ENCODE data around the gene S100A3. TPM values are rescaled to one million over a fixed set of nuclear protein-coding genes. Genes with fewer than 3 reads are reported as not detected.
A peak's percentile ranks its signal among the peaks of the same experiment; 100 is the strongest.

Gene S100A3
- total RNA-seq, 1 experiment from 2014 or later = 5.8 TPM

DNA sequence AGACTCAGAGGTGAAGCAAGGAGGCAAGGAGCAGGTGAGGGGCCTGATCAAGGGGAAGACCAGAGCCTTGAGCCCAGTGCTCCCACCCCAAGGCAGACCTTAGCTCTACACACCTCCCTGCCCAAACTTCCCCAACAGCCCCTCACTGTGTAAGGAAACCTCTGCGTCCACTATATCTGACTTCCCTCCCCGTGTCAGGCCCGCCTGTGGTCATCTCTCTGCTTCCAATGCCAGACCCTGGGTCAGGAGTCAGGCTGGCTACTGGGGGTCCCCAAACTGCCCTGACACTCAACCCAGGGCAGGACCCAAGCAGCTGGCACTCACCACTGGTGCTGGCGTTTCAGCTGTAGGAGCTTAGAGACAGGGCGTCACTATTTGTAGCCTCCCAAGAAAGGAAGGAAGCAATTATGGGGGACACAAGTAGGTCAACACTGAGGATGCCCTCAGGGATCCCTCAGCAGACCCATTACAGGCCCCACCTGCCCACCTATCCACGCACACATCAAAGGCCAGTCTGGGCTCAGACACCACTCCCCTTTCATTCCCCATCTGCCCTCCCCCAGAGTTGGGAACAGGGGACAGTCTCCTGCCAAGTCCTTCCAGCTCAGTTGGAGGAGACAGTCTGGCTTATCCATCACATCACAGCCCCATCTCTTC is 811 bp upstream of the S100A3 start:
- no peak for DNase-seq (ENCODE audit: low read depth)

DNA sequence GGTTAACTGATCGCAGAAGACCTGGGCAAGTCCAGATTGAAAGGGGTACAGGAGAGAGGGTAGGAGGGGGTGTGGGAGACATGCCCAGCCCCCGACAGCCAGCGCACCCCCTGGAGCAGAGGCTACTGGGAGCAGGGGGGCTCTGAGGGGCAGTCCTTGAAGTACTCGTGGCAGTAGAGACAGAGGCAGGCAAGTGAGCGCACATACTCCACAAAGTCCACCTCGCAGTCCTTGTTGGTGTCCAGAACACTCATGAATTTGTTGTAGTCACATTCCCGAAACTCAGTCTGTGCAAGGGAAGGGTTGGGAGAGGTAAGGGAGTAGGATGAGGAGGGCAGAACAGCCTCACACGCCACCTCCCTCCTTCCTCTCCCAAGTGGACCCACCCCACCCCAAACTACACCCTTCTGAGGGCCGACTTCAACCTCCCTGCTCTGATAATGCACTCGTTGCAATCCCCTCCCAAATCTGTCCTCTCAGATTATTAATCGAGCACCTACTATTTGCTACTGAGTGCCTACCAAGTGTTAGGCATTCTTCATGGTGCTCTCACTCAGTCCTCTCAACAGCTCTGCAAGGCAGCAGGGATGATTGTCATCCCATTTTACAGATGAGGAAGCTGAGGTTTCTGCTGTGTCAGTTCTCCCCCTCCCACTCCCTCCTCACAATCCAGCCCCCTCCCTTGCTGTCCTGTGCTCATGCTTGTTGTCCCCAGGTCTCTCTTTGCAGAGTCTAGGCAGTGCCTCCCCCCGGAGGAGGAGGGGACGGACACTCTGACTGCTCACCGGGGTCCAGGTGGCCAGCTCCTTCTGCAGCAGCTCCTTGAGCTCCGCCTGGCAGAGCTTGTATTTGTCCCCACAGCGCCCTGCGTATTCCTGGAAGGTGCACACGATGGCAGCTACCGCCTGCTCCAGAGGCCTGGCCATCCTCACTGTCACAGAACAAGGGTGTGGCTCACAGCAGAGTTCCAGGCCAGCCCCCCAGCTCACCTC is 1.2 kb downstream of the S100A3 start:
- DNase-seq (ENCODE audit: low read depth) = no peak

DNA sequence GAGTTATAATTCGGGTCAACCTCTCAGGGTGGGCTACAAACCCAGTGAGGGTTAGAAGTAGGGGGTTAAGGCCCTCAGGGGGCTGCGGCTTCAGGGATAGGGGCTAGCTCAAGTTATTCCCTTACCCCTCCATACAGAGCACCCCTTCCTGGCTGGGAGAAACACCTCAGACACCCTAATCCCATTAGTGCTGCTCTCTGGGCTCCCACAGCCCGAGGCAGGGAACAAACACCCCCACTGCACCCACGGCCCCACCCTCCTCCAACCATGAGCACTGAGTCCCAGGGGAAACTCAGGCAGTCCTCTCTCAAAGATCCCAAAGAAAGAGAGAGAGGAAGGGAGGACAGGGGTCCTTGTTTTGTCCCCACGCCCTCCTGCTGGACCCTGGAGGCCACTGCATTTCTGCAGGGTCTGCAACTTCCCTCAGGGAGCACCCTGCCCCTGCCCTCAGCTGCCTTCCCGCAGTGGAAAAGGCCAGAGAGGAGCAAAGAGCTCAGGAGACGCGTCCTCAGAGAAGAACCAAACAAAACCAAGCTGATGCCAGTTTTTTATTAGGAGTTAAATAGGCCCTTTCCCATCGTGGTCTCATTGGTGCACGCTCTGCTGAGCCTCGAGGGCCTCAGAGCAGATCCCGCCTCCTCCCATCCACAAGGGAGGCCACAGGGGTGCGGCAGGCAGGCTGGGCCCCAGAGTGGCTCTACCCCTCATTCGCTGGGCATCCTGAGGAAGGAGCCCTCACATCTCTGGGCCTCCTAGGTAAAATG is 2.1 kb downstream of the S100A3 start:
- no peak for DNase-seq (ENCODE audit: low read depth)

DNA sequence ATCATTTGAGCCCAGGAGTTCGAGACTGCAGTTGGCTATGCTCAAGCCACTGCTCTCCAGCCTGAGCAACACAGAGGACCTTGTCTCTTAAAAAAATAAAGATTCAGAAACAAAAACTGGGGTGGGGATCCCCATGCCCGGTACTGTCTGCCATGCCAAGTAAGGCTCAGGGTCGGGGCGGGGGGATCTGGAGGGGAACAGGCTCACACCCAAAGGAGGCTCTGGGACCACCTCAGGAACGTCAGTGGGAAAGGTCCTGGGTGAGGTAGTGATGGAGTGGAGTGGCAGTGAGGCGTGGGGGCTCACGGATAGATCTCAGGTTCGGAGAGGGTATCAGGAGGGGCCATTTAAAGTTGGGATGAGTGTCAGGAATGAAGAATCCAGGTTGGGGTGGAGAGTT is 2.7 kb downstream of the S100A3 start:
- DNase-seq (ENCODE audit: low read depth) = no peak

DNA sequence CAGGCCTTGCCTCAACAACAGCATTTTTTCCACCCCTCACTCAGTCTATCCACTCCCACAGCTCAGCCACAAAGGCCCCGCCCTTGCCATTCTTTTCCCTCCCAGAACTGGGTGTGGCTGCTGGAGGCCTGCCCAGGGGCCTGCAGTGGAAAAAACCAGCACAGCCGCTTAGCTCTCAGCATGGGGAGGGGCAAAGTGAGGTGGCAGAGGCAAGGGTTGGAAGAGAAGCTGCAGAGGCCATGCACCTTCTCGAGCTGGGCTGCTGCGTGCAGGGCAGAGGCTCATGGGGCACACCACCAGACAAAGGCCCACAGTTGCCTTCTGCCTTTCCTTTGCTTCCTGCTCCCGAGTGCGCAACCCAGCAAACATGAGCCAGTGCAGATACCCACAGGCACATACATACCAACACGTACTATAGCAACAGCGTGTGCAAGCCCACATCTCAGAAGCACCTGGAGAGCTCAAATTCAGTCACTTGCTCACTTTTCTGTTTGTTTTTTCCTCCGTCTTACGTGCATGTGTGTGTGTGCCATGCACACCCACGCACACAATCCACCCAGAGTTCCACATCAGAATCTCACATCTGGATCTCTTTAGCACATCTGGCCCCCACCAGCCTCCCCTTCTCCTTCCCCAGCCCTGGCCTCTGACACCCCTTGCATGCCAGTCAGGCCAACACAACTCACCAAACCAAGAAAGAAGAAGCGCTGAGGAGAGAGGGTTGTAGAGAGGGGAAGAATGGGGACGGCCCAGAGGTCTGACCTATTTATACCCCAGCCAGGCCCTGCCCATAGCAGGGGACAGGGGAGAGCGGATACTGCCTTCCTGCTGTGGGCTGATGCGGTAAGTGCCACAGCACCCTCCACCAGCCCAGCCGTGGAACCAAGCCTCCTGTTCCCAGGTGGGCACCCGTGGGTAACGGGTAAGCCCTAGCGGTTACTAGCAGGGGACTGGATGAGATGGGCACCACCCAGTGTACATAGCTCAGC is 3.7 kb downstream of the S100A3 start, which contains the start of gene S100A4:
S100A4 (minus strand) TSS at position 740 of the 989 bp plus-strand sequence. CDS start 1,012 bp downstream, outside the sequence.
- DNase-seq (ENCODE audit: low read depth) = peak; percentile 97

DNA sequence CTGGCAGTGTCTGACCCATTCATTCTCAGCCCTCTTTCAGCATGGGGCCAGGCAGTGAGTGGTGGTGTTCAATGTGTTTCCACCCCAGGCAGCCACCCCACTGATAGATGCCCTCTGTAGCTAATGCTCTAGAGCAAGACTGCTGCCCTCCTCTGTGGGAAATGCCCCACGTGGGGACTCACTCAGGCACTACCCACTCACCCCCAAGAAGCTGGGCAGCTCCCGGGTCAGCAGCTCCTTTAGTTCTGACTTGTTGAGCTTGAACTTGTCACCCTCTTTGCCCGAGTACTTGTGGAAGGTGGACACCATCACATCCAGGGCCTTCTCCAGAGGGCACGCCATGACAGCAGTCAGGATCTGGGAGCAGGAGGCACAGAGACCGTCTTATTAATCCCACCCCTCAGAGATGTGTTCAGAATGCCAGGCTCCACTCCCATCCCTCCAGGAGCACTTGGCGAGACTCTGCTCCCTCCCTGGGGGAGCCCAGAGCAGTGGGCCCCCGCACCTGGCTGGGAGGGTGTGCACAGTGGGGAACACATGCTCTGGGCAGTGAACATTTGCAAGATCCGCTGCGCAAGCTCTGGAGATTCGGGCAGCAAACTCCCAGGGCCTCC is 4.5 kb downstream of the S100A3 start:
- DNase-seq (ENCODE audit: low read depth) = no peak

DNA sequence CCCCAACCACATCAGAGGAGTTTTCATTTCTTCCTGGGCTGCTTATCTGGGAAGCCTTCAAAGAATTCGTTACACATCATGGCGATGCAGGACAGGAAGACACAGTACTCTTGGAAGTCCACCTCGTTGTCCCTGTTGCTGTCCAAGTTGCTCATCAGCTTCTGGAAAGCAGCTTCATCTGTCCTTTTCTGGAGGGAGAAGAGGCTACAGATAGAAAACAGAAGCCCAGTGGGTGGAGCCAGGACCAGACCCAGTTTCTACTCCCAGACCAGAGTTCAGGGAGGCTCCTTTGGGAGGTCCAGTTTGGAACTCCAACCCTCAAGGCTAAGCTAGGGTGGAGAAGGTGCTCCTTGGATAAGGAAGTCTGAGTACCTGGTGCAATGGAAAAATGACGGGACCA is 5.3 kb downstream of the S100A3 start:
- DNase-seq (ENCODE audit: low read depth) = no peak

DNA sequence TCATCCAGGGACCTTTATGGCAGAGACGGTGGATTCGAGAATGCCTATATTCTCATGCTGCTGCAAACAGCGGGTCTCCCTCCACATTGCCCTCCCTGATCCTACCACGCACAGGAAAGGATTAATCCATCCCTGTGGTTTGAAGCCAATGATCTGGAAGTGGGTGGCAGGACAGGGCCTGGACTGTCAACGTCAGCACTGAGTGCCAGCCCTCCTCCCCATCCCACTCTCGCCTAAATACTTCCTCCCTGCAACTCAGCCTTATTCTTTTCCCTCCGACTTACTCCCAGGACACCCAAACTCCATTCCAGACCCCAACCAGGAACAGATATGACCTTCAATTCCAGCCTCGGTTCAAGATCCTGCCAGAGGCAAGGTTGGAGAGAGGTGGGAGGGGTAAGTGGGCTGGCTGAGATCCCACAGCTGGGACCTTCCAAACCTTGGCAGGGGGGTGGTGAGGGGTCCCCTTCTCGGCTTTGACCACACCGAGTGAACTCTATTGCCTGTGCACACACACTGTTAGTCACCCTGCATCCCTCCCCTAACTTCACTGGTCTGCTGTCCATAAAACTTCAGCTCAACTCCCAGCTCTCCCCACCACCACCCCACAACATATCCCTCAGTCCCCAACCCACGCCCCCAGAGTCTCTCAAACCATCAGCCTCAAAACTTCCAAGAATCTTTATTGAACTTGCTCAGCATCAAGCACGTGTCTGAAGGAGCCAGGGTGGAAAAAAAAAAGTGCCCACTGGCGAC is 5.9 kb downstream of the S100A3 start:
- no peak for DNase-seq (ENCODE audit: low read depth)

GRCh38 chr1:153541641-153542590 is 7.1 kb downstream of the S100A3 start:
- no peak for DNase-seq (ENCODE audit: low read depth)

DNA sequence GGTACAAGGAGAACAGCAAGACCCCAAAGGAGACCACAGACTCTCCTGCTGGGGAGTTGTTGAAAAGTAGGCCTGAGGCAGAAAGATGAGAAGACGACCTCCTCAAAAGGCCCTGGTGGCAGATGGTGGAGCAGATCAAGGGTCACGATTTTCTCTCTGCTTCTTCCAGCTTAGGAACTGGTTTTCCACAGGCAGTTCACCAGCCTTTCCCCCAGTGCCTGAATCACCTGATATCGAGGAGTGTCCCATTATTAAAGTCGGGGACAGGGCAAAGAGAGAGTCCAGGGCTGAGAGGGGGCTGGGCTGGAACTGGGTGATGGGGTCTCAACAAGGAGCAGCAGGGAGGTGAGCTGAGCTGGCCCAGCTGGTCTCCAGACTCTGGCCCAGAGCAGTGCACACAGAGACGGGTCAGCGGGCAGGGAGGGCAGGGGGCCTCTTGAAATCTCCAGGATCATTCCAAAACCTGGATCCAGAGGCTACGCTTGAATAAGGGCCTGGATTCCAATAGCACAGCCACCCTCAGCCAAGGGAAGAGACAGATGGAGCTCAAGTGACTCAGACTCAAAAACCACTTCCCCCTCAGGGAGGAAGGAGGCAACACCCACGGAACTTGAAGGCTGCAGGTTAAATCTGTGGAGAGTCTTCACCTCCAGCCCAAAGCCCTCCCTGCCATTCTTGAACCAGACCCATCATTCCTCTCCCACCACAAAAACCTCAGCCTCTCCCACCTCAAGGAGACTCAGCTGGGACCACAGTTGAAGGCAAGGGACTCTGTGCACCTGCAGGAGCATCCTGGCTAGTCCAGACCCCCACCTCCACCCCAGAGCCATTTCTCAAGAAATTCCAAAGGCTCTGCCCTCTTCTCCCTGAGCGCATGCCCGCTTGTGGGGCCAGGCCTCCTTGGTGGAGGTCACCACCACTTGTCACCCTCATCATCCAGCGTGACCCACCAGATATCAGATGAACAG is 8.4 kb downstream of the S100A3 start, which contains the start of gene S100A5:
S100A5 (minus strand) TSS at position 541 of the 968 bp plus-strand sequence. CDS start 743 bp downstream, outside the sequence.
- peak; percentile 86 for DNase-seq (ENCODE audit: low read depth)

- no peak for DNase-seq (ENCODE audit: low read depth)
Observed at GRCh38 chr1:153539395-153540093, 9.5 kb downstream of the S100A3 start.

DNA sequence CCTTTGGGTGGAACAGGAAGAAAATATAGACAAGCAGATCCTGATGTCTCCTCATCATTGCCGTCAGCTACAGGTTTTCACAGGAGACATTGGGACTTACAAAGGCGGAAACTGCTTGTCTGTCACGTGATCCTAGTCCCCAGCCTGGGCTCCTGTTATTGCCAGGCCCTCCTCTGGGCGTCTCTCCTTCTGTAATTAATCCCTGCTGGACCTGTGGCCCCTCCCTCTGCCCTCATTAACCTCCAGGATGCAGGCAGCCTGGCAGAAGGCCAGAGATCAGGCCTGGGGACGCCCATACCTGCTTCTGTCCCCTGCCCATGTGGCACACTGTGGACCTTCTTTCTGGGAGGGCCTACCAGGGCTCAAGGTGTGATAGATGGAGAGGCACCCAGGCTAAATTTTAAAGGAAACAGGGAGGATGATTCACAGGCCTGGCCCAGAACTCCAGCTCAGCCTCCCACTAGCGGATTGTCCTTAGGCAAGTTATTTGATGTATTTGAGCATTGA is 10.7 kb downstream of the S100A3 start:
- DNase-seq (ENCODE audit: low read depth) = peak; percentile 73

- no peak for DNase-seq (ENCODE audit: low read depth)
Observed at GRCh38 chr1:153537376-153537730, 11.7 kb downstream of the S100A3 start.

DNA sequence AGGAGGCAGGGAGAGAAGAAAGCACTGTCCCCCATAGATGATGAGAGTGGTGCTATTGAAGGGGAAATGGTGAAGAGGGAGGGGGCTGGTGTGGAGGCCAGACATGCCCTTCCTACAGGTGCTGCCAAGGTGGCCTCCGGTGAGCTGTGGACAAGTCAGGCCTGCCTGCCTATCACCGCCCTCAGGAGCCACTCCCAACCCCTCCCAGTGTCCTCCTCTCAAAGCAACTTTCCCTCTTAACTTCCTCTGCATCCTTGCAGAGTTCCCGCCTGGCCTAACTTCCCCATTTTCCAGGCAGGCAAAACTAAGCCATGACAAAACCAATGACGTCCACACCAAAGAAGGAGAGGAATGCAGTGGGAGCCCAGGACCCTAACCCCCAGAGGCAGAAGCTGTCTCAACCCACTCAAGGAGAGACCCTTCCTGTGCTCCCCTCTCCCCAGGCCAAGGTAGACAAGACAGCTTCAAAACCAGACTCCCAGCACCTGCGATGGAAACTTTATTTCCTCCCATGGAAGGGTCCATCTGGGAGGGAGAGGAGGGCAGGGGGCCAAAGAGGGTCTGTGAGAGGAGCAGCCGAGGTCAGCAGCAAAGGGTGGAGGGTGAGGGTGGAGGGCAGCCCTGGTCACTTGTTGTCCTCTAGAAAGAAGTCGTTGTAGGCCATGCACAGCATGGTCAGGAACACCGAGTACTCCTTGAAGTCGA is 12.2 kb downstream of the S100A3 start:
- no peak for DNase-seq (ENCODE audit: low read depth)

GRCh38 chr1:153536012-153536670 is 12.9 kb downstream of the S100A3 start:
- peak; percentile 96 for DNase-seq (ENCODE audit: low read depth)
